CD4-positive, alpha-beta T cell treated with Interleukin-15 for 4 hours (primary cell): Measurements from ENCODE around the gene MEF2C.

ENCODE experiments used
- DNase-seq: peaks from one replicate; pipeline ENCODE4 v3.0.0-alpha.2; 2020; ENCODE audit warnings: low spot score

MEF2C gene

DNA sequence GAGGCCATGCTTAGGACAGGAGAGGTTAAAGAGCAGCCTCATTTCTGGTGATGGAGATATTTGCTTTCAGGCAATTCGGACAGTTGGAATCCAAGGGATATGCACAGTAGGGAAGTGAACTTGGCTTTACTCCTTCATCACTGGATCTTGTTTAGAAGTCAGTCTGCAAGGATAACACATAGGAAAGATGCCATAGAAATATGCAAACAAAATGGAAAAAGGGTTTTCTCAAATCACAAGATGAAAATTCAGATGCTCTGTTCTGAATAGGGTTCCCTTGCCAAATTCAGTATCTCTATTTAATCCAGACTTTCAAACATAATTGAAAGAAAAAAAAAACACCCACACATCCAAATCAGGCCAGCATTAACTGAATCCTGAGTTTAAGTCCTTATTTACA lies 166.9 kb downstream of the MEF2C start:
- DNase-seq = no peak

GRCh38 chr5:88715503-88715902 lies 167.5 kb downstream of the MEF2C start:
- no peak for DNase-seq

DNA sequence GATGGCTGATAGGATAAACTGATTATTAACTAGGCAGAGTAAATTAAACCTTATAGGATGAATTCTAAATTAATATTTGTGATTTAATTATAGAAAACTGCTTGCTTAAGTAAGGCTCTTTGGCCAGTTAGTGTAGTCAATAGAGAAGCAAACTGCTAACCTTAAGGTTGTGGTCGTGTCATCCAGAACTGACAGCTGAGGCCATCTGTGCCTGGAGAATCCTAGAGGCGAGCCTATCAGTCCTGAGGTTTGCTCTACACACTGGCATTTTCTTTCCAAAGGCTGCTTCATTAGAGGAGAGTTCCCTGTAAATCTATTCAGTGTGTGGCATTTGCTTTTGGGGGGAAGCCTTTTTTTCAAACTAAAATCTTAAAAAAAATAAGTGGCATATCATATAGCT lies 169.2 kb downstream of the MEF2C start:
- DNase-seq = no peak

DNA sequence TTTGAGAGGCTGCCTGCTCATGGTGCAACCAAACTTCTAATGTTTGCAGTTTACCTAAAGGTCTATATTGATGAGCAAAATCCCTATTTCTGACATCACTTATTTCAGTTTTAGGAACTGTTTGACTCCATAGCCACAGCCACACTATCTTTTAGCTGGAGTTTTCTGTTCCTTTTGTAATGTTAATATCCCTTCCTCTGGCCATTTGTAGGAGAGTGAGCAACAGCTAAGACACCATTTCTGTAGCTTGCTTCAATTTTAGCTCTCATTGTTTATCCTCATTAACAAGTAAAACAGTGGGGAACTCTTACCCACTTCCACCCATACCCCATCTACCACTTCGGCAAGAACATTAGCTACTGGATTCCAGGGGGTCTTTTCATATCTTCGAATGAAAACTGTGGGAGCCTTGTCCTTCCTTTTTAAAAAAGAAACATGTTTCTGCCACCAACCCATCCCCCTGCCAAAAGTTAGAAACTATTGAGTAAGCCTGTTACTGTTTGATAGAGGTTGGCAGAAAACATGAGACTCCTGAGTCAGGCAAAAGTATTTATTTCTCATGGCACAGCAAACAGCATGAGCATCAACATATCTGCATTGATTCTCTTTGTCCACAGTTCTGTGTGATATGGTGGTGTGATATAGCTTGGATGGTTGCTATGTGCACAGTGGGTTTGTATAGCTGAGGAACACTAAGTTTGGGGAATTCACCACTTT lies 174.1 kb downstream of the MEF2C start:
- DNase-seq = no peak

DNA sequence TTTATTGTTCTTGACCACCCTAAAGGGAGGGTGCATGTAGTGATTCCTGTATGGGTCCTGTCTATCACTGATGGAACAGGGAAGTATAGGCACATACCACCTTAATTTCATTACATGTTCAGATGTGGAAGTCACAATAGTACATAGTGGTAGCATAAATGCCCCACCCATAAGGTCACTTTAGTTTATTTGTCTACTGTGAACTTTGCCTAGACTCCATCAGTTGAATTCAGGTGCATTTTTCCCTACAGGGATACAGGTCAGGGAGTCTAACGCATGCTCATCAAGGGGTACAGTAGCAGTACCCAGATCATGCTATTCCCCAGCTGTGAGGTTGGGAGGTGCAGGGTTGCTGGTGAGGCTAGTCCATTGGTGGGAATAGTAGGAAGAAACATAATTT lies 175.0 kb downstream of the MEF2C start:
- DNase-seq = no peak

- no peak for DNase-seq
Measured at GRCh38 chr5:88707216-88707965, 175.6 kb downstream of the MEF2C start.

DNA sequence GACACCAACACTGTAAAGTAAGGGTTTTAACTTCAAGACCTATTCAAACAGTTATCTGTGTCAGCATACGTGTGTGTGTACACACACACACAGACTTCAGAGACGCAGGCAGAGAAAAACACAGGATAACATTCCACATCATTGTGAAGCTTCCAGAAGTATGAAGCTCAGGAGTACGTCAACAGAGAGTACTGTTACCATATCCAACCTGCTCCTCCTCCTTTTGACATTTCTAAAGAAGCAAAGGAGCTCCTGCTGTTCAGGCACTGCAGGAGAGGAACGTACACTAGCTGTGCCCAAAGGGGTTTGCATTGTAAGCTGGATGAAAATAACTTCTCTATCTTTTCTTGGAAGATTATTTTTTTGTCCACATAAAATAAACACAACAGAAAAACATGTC lies 180.7 kb downstream of the MEF2C start:
- no peak for DNase-seq

DNA sequence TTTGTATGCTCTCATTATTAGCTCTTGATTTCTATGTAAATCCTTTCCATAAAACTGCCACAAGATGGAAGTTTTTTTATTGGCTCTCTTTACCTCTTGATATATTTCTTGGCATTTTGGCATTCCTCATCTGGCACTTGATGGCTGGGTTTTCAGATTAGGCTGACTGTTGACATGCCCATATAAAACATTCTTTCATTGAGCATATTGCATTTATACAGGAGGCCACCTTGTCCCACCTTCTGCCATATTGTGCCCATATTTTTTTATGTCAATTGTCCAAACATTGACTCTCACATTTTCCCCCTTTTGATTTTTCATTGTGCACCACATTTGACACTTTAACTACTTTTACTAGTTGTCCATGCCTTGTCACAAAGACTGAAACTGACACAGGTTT lies 182.9 kb downstream of the MEF2C start:
- DNase-seq = no peak

DNA sequence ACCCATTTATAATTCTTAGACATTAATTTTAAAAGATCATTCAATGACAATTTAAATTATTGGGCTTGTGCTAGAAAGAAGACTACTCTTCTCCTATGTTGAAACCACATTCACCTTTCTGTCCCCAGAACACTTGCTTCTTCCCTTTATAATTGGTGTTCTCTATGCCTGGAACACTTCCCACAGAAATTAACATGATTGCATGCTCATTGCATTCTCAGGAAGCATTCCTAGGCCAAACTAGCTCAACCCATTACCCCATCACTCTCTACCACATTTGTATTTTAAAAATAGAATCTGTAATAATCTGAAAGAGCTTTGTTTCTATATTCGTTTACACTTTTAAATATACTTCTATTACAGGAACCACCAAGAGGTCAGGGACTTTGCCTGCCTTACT lies 184.7 kb downstream of the MEF2C start:
- DNase-seq = no peak

GRCh38 chr5:88696466-88696865 lies 186.5 kb downstream of the MEF2C start:
- DNase-seq = no peak

DNA sequence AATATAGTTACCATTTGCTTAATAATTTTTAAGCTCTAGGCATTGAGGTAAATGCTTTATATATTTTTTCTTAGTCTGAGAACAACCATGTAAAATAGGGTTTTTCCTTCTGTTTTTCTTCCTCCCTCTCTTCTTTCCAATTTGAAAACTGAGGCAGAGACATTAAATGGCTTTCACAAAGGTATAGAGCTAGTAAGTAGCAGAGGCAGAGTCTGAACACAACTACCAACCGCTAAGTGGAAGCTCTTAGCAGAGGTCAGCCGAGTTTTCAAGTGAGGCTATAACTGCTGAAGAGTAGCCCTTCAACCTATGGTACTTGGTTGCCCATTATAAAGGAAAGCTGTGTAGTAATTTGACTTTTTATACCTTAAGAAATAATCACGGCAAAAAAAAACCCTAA lies 187.1 kb downstream of the MEF2C start:
- no peak for DNase-seq

DNA sequence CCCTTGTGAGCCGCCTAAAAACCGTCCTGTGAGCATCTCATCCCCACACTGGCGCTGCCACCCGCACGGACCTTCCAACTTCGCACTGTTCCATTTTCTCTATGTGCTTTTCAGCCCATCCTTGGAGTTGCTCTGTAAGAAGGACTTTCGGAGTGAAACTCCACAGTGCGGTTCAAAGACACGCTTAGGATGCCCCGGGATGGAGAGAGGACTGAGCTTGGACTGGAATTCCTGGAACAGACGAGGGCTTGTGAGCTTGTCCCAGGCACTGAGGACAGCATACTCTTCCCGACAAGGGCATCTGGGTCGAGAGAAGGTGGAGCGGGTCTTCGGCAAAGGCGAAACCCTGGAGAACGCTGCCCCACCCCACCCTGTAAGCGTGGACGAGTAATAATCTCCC lies 187.8 kb downstream of the MEF2C start:
- no peak for DNase-seq

- DNase-seq = no peak
Measured at GRCh38 chr5:88694023-88694679, 188.8 kb downstream of the MEF2C start.

- DNase-seq = no peak
Measured at GRCh38 chr5:88693071-88693932, 189.7 kb downstream of the MEF2C start.

- DNase-seq = no peak
Measured at GRCh38 chr5:88691945-88692868, 190.8 kb downstream of the MEF2C start.

DNA sequence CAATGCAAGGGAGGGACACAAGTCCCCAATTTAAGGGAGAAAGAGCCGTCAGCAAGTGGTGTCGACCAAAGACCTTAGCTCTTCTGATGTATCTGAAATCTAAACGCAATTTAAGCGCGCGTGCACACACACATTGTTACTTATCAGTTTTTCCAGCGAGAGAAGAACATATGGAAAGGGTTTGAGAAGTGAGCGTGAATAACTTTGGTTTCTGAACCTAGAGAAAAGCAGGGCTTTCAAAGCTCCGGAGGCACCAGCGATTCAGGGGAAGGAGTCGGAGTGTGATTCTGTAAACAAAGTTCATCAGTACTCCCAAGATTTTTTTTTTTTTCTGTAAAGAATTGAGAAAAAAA lies 191.8 kb downstream of the MEF2C start:
- no peak for DNase-seq

GRCh38 chr5:88690409-88691229 lies 192.4 kb downstream of the MEF2C start:
- peak; percentile 62 for DNase-seq

DNA sequence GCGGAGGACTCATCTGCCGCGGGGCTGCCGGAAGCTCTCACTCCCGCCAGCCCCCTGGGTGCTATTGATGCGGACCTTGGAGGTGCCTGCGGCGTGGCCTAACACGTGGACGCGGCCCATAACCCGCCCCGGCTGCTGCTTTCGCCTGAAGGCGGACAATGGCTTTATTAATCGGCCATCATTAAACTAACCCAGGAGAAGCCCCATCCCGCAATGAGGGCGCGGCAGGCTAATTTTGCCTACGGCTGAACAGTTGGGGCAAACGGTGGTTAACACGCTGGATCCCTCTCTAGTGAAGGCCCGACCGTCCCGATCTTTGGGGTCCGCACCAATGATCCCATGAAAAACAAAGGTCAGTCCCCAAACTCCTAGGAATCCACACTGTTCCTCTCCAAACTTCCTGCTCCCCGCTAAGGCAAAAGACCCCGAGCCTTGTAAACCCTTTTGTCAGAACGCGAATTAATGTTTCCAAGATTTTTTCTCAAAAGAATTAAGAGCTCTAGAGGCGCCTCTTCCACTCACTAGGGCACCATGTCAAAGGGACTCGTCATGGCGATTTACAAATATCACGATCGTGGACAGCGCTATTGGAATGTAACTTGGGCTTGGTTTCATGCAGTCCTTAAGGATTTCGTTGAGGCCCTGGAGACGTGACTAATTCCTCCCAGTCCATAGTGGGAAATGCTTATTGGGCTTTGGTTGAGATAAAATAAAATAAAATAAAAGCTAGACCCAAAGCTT lies 193.1 kb downstream of the MEF2C start:
- no peak for DNase-seq

DNA sequence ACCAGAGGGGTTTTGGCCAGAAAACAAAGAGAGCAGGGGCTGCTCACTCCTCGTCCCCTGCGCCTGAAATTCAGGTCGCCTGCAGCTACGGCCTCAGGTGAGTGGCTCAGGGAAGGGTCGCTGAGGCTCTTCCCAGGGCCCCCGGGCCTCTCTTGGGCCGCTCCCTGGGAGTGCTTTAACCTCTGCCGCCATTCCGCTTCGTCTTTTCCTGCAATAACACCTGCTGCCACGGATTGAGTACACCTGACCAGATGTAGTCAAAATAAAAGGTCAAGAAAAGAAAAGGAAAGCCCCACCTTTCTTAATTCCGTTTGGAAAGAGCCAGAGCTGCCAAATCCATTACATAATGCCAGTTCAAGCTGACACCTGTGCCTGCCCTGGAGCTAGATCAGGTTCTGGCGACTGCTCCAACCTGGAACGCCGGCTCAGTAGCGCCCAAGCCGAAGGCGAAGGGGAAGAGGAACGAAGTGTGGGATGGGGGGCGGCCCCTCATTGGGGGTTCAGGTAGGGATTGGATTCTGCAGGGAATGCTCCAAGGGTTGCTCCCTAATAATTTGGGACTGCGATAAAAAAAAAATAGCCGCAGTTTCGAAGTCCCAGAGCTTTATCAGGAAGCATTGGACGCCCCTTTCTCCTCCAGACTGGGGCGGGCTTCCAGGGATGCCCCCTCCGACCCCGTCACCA lies 193.9 kb downstream of the MEF2C start:
- DNase-seq = no peak
